ENCODE data around the gene GATC. TPM values are rescaled to one million over a fixed set of nuclear protein-coding genes. Genes with fewer than 3 reads are reported as not detected.

The GATC gene
- total RNA-seq: 10 to 100 TPM; 17.5 to 27.8 (median 21.0) TPM

GRCh38 chr12:120445911-120446843 lies at the start of gene GATC, which contains the start of gene TRIAP1:
GATC (plus strand) TSS chr12:120446444; CDS start chr12:120446481, 37 bp downstream.
TRIAP1 (minus strand) TSS chr12:120446384; CDS start chr12:120446372, 12 bp downstream.
- H3K36me3 ChIP-seq: peaks cover 27% of the 10 kb centered on the region
- no peaks in the 10 kb centered on the region for H3K9me3 ChIP-seq
- H3K27ac ChIP-seq: peak within 1 kb of the TSS; percentile 85
- H3K4me3 ChIP-seq: peak within 1 kb of the TSS; percentile 93
- peak; percentile 85 to 90 for DNase-seq (ENCODE audit: low spot score in 2 of 2)
- WGBS: 0% methylated on average over 42 of the region's 73 CpGs
- no peaks in the 10 kb centered on the region for H3K27me3 ChIP-seq
- peaks cover 26% of the 10 kb centered on the region for H3K4me1 ChIP-seq
- TF ChIP-seq CTCF (IDR thresholded peaks at IDR 0.05) (no peak), POLR2A (IDR thresholded peaks at IDR 0.05) (peak in 1 of 2 donors; percentile 76), POLR2AphosphoS5 (IDR thresholded peaks at IDR 0.05) (peak; percentile 85 to 99 (median 96))

GRCh38 chr12:120397824-120398540 lies 48.3 kb upstream of the GATC start:
- H3K27ac ChIP-seq: no peak overlapping the region
- TF ChIP-seq CTCF (IDR thresholded peaks at IDR 0.05): no peak
- H3K36me3 ChIP-seq: no peaks in the 10 kb centered on the region
- H3K4me3 ChIP-seq: no peak overlapping the region
- 64% methylated on average over 33 of the region's 33 CpGs for WGBS
- H3K4me1 ChIP-seq: no peaks in the 10 kb centered on the region
- peaks cover 30% of the 10 kb centered on the region for H3K27me3 ChIP-seq
- H3K9me3 ChIP-seq: no peaks in the 10 kb centered on the region
- DNase-seq (ENCODE audit: low spot score in 2 of 2): no peak

- TF ChIP-seq POLR2A (IDR thresholded peaks at IDR 0.05) (no peak), EP300 (IDR thresholded peaks at IDR 0.05) (no peak)
- WGBS: 78% methylated on average over 5 of the region's 5 CpGs
These were observed 46.7 kb upstream of the GATC start for GRCh38 chr12:120399531-120399930.

GRCh38 chr12:120402217-120402616 lies 44.0 kb upstream of the GATC start:
- TF ChIP-seq CTCF (IDR thresholded peaks at IDR 0.05) (no peak), POLR2A (IDR thresholded peaks at IDR 0.05) (no peak), POLR2AphosphoS5 (IDR thresholded peaks at IDR 0.05) (no peak), EP300 (IDR thresholded peaks at IDR 0.05) (no peak)

More at GRCh38 chr12:120399531-120399930, 46.7 kb upstream of the GATC start:
- DNase-seq (ENCODE audit: low spot score in 2 of 2): no peak
- Histone ChIP-seq H3K4me1 (no peaks in the 10 kb centered on the region), H3K4me3 (no peak overlapping the region), H3K27me3 (peaks cover 24% of the 10 kb centered on the region), H3K36me3 (no peaks in the 10 kb centered on the region), H3K9me3 (no peaks in the 10 kb centered on the region), H3K27ac (no peak overlapping the region)

GRCh38 chr12:120403869-120404268 lies 42.4 kb upstream of the GATC start:
- Histone ChIP-seq H3K9me3 (no peaks in the 10 kb centered on the region), H3K4me1 (no peaks in the 10 kb centered on the region), H3K27ac (no peak overlapping the region), H3K36me3 (no peaks in the 10 kb centered on the region), H3K4me3 (no peak overlapping the region), H3K27me3 (no peaks in the 10 kb centered on the region)
- no peak for DNase-seq (ENCODE audit: low spot score in 2 of 2)
- 64% methylated on average over 3 of the region's 3 CpGs for WGBS
- TF ChIP-seq POLR2A (IDR thresholded peaks at IDR 0.05): no peak
- TF ChIP-seq POLR2AphosphoS5 (IDR thresholded peaks at IDR 0.05): no peak
- TF ChIP-seq CTCF (IDR thresholded peaks at IDR 0.05): no peak
- no peak for TF ChIP-seq EP300 (IDR thresholded peaks at IDR 0.05)

More at GRCh38 chr12:120402217-120402616, 44.0 kb upstream of the GATC start:
- Histone ChIP-seq H3K4me1 (no peaks in the 10 kb centered on the region), H3K27ac (no peak overlapping the region), H3K9me3 (no peaks in the 10 kb centered on the region), H3K27me3 (peaks cover 6% of the 10 kb centered on the region), H3K4me3 (no peak overlapping the region), H3K36me3 (no peaks in the 10 kb centered on the region)
- no peak for DNase-seq (ENCODE audit: low spot score in 2 of 2)
- WGBS: 45% methylated on average over 12 of the region's 13 CpGs
